Sigmoid colon (tissue), 7 donors: ENCODE measurements around the gene TCERG1L. TPM values are rescaled to one million over a fixed set of nuclear protein-coding genes. Genes with fewer than 3 reads are reported as not detected.

Experiments used
- DNase-seq: peaks from one replicate; pipeline ENCODE4 v3.0.0-alpha.2; 2019
- H3K27ac ChIP-seq, 4 donors: fragments of 200-600 bp; sonication (generic); one replicate each; pipeline ENCODE4 v1.5.1; 2016 to 2019; ENCODE audit warnings: mild to moderate bottlenecking in 1 of 4
- H3K27me3 ChIP-seq, 3 donors: fragments of 200-600 bp; sonication (generic); one replicate each; pipeline ENCODE4 v1.5.1; 2019; ENCODE audit warnings: mild to moderate bottlenecking in 1 of 3
- H3K36me3 ChIP-seq, 4 donors: fragments of 200-600 bp; sonication (generic); one replicate each; pipeline ENCODE4 v1.5.1; 2016 to 2019
- H3K4me1 ChIP-seq, 4 donors: fragments of 200-600 bp; sonication (generic); one replicate each; pipeline ENCODE4 v1.5.1; 2017 to 2019
- H3K4me3 ChIP-seq, 4 donors: fragments of 200-600 bp; sonication (generic); one replicate each; pipeline ENCODE4 v1.5.1; 2017 to 2019; ENCODE audit warnings: mild to moderate bottlenecking in 2 of 4, moderate library complexity in 1 of 4
- H3K9me3 ChIP-seq, 4 donors: fragments of 200-600 bp in 3 of 4; sonication (generic) in 3 of 4; one replicate each; pipeline versions ENCODE4 v1.5.1 to v1.6.1; 2013 to 2019
- EP300 ChIP-seq, 4 donors: sonication (generic); formaldehyde crosslinking; IDR thresholded peaks; one replicate each; pipeline ENCODE4 v1.6.1; 2017; ENCODE audit warnings: antibody characterized with exemption in 4 of 4
- POLR2A ChIP-seq, 2 donors: fragments of 450-650 bp; IDR thresholded peaks; one replicate each; pipeline ENCODE4 v1.6.1; 2016; ENCODE audit warnings: antibody characterized with exemption in 2 of 2, mild to moderate bottlenecking in 2 of 2, moderate library complexity in 2 of 2
- POLR2AphosphoS5 ChIP-seq, 4 donors: sonication (generic); formaldehyde crosslinking; IDR thresholded peaks; one replicate each; pipeline ENCODE4 v1.6.1; 2017; ENCODE audit warnings: antibody characterized with exemption in 4 of 4
- WGBS, 2 donors: extraction: QIAGEN DNeasy Blood & Tissue Kit; methylation state at CpG; one replicate each; pipeline ENCODE4 v1.1.7; 2013; 5-methylcytosine and 5-hydroxymethylcytosine counted together
- intact Hi-C: fragments of 100-400 bp; cut with DNase I; formaldehyde crosslinking; loops from one replicate; pipeline ENCODE4 v1.15.1; 2023
- polyA plus RNA-seq, 3 donors: library from polyadenylated mRNA; stranded (reverse); fragments of 200-250 nt; gene quantifications; one replicate each; pipeline ENCODE4 v1.2.3, GENCODE V29; 2013
- total RNA-seq, 4 donors: library from RNA; depleted of rRNA; stranded (reverse); fragments of >200 nt; gene quantifications; one replicate each; pipeline ENCODE4 v1.1.0, GENCODE V29; 2016
- TF ChIP-seq, protein P1 (sequence below), 4 experiments: fragments of 450-650 bp in 3 of 4; fragments of 200-600 bp in 1 of 4; IDR thresholded peaks; one replicate each; pipeline ENCODE4 v1.5.1; 2016 to 2019; ENCODE audit warnings: antibody characterized with exemption in 4 of 4, mild to moderate bottlenecking in 3 of 4, moderate library complexity in 2 of 4
- donor health status: healthy with polysubstance abuse.
- donor health status: Bipolar disorder and iron deficiency.
- donor health status: healthy.

TCERG1L gene
- total and polyA plus RNA-seq, 7 donors, result under 0.01 to 0.55 (median 0.10) TPM; not detected in 4

DNA sequence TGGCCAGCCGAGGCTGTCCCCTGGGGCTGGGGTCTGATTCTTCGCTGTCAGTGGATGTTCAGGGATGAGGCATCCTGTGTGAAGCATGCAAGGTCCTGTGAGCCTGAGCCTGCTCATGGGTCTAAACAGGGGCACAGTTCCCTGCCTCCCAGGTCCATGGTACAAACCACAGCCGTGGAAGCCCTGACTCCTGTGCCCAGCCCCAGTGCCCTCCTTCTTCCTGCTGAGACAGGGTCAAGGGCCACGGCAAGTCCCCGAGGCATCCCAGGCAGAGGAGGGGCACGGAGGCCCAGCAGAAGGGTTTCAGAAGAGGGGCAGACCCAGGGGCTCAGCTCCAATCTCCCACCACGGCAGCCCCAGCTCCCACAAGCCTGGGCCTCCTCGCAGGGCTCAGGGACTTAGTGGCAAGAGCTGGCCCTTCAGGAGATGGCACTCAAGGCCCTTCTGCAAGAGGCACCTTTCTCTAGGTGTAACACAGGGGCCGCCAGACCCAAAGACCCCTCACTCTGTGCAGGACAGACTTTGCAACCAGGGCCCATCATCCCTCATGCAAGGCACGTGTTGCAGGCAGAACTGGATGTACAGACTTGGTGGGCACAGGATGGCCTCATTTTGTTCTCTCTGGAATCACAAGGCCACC, 248.8 kb downstream of the TCERG1L start:
- H3K4me3 ChIP-seq, result no peak overlapping the region
- no peak overlapping the region for H3K27ac ChIP-seq
- H3K4me1 ChIP-seq, result peaks cover 0 to 5% (median 2%) of the 10 kb centered on the region in 4 donors
- no peak for DNase-seq
- WGBS, 2 donors, result 75 to 83% methylated on average over 10 of the region's 10 CpGs
- no peaks in the 10 kb centered on the region for H3K27me3 ChIP-seq
- intact Hi-C loops, result no loop called here
- TF ChIP-seq, protein P1, sequence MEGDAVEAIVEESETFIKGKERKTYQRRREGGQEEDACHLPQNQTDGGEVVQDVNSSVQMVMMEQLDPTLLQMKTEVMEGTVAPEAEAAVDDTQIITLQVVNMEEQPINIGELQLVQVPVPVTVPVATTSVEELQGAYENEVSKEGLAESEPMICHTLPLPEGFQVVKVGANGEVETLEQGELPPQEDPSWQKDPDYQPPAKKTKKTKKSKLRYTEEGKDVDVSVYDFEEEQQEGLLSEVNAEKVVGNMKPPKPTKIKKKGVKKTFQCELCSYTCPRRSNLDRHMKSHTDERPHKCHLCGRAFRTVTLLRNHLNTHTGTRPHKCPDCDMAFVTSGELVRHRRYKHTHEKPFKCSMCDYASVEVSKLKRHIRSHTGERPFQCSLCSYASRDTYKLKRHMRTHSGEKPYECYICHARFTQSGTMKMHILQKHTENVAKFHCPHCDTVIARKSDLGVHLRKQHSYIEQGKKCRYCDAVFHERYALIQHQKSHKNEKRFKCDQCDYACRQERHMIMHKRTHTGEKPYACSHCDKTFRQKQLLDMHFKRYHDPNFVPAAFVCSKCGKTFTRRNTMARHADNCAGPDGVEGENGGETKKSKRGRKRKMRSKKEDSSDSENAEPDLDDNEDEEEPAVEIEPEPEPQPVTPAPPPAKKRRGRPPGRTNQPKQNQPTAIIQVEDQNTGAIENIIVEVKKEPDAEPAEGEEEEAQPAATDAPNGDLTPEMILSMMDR (IDR thresholded peaks at IDR 0.05), result no peak
- TF ChIP-seq EP300 (IDR thresholded peaks at IDR 0.05), result no peak
- no peak for TF ChIP-seq POLR2A (IDR thresholded peaks at IDR 0.05)
- TF ChIP-seq POLR2AphosphoS5 (IDR thresholded peaks at IDR 0.05), result no peak
- no peaks in the 10 kb centered on the region for H3K36me3 ChIP-seq
- peaks cover 0 to 3% (median 1%) of the 10 kb centered on the region in 4 donors for H3K9me3 ChIP-seq

DNA sequence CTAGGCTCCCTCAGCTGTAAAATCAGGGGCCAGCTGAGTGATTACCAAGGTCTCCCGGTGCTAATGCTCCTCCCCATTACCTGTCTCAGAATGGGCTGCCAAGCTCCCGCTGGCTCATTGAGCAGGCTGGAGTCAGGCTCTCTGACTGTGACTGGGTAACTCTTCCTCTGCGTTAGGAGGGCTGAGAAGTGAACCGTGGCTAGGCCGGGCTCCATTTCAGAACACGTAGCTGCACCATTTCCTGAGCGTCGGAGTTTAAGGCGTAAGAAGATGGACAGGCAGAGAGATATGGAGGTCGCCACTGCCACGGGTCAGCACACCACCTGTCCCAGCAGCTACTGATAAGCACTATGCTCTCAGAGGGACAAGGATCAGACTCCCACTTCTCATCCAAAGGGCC, 250.3 kb downstream of the TCERG1L start:
- Histone ChIP-seq H3K9me3 (peaks cover 0 to 3% (median 1%) of the 10 kb centered on the region in 4 donors), H3K27me3 (no peaks in the 10 kb centered on the region), H3K36me3 (no peaks in the 10 kb centered on the region), H3K4me3 (no peak overlapping the region), H3K27ac (no peak overlapping the region), H3K4me1 (peaks cover 0 to 5% (median 2%) of the 10 kb centered on the region in 4 donors)
- 82 to 84% methylated on average over 11 of the region's 11 CpGs for WGBS, 2 donors
- intact Hi-C loops, result no loop called here
- DNase-seq, result no peak
- TF ChIP-seq POLR2A (IDR thresholded peaks at IDR 0.05) (no peak), POLR2AphosphoS5 (IDR thresholded peaks at IDR 0.05) (no peak), EP300 (IDR thresholded peaks at IDR 0.05) (no peak)
- TF ChIP-seq, protein P1 (IDR thresholded peaks at IDR 0.05), result no peak

DNA sequence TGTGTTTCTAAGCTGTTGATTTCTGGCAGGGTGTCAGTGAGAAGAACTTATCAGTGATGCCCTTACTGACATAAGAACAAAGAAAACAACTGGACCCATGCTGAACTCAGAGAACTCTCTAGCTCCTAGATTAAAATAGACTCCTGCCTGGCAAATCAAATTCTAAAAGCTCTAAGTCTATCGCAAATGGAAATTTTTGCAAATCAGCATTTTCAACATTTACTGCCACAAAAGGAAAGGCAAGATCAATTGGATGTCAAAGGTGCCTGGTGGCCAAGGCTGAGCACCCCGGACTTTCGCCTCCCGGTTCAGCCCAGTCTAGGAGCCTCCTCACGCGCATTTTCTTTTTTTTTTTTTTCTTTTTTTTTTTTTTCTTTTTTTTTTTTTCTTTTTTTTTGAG, 251.6 kb downstream of the TCERG1L start:
- DNase-seq, result no peak
- Histone ChIP-seq H3K4me1 (no peaks in the 10 kb centered on the region), H3K9me3 (peaks cover 0 to 3% (median 1%) of the 10 kb centered on the region in 4 donors), H3K27ac (no peak overlapping the region), H3K36me3 (no peaks in the 10 kb centered on the region), H3K4me3 (no peak overlapping the region), H3K27me3 (no peaks in the 10 kb centered on the region)
- WGBS, 2 donors, result 94 to 96% methylated on average over 6 of the region's 6 CpGs
- TF ChIP-seq POLR2A (IDR thresholded peaks at IDR 0.05) (no peak), POLR2AphosphoS5 (IDR thresholded peaks at IDR 0.05) (no peak)
- TF ChIP-seq, protein P1 (IDR thresholded peaks at IDR 0.05), result no peak
- intact Hi-C loops, result no loop called here

DNA sequence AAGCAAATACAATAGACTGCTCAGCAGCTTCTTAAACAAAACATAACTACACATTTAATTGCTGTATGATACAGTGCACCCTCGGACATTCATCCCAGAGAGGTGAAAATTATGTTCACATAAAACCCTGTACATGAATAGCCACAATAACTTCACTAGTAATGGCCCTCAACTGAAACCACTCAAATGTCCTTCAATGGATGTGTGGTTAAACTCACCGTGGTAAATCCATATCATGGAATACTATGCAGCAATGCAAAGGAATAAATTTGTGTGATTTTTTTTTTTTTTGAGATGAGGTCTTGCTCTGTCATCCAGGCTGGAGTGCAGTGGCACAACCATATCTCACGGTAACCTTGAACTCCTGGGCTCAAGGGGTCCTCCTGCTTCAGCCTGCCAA, 252.7 kb downstream of the TCERG1L start:
- no peaks in the 10 kb centered on the region for H3K27me3 ChIP-seq
- intact Hi-C loops, result no loop called here
- peaks cover 0 to 3% (median 1%) of the 10 kb centered on the region in 4 donors for H3K9me3 ChIP-seq
- no peak for DNase-seq
- H3K4me1 ChIP-seq, result no peaks in the 10 kb centered on the region
- TF ChIP-seq EP300 (IDR thresholded peaks at IDR 0.05) (no peak), POLR2A (IDR thresholded peaks at IDR 0.05) (no peak), POLR2AphosphoS5 (IDR thresholded peaks at IDR 0.05) (no peak)
- TF ChIP-seq, protein P1 (IDR thresholded peaks at IDR 0.05), result no peak
- no peak overlapping the region for H3K27ac ChIP-seq
- H3K4me3 ChIP-seq, result no peak overlapping the region
- no peaks in the 10 kb centered on the region for H3K36me3 ChIP-seq
- 83 to 90% methylated on average over 3 of the region's 3 CpGs for WGBS, 2 donors

DNA sequence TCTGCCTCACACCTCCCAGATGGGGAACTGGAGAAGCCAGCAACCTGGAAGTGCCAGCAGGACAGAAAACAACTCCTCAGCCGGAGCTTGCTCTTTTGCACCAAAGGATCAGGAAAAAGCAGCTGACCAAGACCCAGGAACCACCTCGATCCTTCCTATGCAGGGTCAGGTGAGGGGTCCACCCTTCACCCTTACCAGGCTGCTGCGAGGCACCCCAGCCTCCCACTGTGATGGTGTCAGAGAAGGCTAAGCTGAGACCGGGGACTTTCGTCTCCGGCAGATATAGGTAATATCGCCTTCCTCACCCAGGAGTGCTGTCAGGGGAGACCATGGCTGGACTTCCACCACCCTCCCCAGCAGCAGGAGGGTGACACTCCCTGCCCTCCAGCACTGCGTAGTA, 254.7 kb downstream of the TCERG1L start:
- Histone ChIP-seq H3K9me3 (peaks cover 0 to 3% (median 1%) of the 10 kb centered on the region in 4 donors), H3K27me3 (no peaks in the 10 kb centered on the region), H3K27ac (no peak overlapping the region), H3K36me3 (no peaks in the 10 kb centered on the region), H3K4me1 (no peaks in the 10 kb centered on the region), H3K4me3 (no peak overlapping the region)
- WGBS, 2 donors, result 84 to 91% methylated on average over 8 of the region's 8 CpGs
- intact Hi-C loops, result no loop called here
- no peak for DNase-seq
- no peak for TF ChIP-seq POLR2A (IDR thresholded peaks at IDR 0.05)
- no peak for TF ChIP-seq POLR2AphosphoS5 (IDR thresholded peaks at IDR 0.05)
